GM19468 (cell line): ENCODE results near the gene HEPN1.
"Not testable (repeated sequence)": the region's sequence is repeated elsewhere in the genome, so short reads cannot be mapped to it uniquely, and the experiment has no call there.

Experiments used
- ATAC-seq: cut with Tn5 transposase; IDR thresholded peaks from one replicate; pipeline ENCODE4 v1.9.1; 2021; ENCODE audit warnings: mild to moderate bottlenecking, moderate library complexity, moderate number of reproducible peaks; ENCODE audit not compliant: unreplicated experiment; ENCODE audit errors: extremely low read depth

HEPN1 gene

DNA sequence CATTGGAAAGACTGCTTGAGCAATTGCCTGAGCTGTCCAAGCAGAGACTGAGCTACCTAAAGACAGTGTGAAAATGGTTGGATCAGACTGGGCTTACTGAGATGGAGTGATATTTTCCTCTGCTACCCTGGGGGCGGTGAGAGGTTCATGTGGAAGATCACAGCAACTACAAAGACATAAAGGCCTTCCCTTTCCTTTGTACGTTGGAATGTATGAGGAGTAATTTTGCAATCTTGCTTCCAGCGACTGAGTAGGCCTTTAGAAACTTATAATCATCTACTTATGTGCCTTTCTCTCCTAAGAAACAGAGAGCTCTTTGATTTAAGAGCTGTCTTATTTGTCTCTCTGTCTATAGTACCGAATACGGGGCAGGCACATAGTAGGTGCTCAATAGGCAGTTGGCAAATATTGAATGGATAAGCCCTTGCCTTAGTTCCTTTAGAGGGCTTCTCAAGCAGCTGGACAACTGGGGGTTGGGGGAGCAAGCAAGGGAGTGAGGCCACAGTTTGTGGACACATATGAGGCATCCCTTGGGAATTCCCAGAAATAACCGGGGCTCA lies 19.2 kb downstream of the HEPN1 start:
- no peak for ATAC-seq

DNA sequence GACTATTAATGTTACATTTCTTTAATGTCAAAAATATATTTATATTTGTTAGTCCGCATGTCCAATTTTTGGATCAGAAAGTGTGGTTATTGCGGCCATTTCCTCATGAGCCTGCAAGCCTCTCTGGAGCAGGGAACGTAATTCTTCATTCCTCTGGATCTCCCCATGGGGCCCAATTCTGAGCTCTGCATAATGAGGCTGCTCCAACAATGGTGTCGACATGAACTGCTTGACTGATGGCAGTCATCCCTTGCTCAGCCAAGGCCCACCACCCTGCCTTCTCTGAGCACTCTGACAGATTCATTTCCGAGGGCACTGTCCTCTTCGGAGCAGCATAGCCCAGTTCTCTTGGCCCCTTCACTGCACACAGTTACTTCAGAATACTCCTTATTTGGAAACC lies 19.9 kb downstream of the HEPN1 start:
- ATAC-seq = no peak

DNA sequence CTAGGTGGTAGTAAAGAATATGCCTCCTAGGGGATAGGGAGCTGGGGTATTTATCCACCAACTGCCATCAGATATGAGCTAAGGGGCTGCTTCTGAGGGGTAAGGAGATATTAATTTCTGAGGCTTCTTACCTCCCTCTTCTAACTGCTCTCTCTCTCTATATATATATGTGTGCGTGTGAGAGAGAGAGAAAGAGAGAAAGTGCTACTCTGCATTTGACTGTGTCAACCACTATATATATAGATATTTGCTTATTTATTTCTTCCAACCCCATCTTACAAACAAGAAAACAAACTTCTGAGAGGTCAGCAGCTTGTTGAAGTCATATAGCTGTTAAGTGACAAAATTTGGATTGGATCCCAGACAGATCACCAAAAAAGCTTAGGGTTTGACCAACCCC lies 22.7 kb downstream of the HEPN1 start:
- no peak for ATAC-seq

DNA sequence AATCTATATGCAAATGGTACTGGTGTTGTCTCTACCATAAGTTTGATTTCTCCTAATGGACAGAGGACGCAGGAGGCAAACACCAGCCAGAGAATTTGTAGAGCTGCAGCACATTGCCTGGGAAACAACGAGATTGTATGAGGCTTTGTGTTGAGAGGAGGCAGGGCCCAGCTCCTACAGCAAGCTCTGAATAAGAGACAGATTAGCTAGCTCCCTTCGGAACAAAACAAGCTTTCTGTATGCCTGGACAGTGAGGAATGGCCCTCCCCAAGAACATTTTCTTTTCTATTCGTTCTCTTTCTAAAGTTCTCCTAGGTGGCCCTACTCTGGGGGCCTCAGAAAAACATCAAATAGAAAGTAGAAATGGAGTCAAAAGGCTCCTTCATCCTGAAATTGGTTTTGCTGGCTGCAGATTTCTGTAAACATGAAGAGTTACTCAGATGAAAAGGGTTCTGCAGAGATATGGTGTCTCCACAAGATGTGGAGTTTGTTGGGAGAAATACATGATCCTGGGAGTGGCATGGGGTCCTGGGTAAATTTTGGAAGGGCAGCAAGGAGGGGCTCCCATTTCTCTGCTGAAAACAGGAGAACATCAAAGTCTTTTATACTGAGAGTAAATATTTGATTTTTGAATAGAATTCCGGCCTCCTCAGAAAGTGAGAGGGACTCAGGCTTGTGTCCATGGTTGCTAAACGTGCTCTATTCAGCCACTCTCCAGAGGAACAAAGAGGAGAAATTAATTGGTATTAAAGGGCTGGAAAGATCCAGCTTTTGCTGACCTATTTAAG lies 23.6 kb downstream of the HEPN1 start:
- no peak for ATAC-seq

DNA sequence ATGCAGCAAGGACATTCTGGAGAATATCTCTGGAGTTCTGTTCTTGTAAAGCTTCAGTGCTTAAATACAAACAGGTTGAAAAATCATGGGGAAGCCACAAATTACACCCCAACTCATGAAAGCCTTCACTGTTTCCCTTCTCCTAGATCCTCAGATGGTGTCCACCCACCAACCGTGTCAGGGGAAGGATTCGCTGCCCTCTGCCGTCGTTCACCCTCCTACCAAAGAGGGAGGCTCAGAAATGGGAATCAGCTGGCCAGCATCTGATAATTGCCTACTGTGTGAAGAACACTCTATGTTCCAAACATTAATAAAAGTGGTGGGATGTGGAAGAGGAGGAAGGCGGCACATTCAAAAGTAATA lies 24.2 kb downstream of the HEPN1 start:
- no peak for ATAC-seq

DNA sequence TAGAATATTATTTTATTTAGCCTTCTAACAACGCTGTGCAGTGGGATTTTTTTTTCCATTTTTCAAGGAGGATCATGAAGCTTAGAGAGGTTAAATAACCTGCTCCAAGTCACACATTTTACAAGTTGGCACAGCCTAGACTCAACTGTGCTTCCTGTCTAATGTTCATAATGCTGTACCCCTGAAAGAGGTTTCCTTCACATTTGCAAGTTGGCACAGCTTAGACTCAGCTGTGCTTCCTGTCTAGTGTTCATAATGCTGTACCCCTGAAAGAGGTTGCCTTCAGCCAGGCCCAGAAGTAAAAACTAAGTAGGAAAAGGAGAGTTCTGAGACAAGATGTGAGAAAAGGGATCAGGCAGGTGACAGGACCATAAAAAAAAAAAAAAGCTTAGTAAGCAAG lies 24.7 kb downstream of the HEPN1 start:
- ATAC-seq = no peak

DNA sequence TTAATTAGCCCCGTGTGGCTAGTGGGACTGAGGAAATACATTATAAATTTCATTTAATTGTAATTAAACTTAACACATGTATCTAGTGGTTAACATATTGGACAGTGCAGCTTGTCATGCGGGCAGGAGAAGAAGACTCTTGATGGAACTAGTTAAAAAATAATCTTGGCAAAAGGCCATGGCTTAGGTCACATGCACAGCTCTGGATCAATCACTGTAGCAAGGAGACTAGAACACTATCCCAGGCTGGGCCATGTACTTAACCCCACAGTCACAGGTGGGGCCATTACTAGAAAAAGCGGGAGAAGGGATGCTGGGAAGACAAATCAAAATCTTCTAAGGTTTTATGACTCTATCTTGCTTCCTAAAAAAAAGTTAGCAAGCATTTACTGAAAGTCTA lies 25.5 kb downstream of the HEPN1 start:
- ATAC-seq = no peak

DNA sequence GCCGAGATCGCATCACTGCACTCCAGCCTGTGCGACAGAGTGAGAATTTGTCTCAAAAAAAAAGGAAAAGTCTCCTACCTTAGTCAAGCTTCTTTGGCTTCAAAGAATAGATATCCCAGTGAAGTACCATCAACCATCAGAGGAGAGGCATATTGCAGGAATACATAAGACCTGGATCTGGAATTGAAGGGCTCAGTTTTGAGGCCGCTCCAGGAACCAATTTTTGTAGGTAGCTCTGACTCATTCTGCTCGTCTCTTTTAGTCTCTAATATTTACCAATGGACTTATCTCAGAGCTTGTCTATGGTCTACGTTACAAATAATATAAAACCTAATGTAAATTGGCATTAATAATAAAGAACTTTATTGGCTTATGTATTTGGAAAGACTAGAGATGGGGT lies 26.8 kb downstream of the HEPN1 start:
- ATAC-seq = no peak

DNA sequence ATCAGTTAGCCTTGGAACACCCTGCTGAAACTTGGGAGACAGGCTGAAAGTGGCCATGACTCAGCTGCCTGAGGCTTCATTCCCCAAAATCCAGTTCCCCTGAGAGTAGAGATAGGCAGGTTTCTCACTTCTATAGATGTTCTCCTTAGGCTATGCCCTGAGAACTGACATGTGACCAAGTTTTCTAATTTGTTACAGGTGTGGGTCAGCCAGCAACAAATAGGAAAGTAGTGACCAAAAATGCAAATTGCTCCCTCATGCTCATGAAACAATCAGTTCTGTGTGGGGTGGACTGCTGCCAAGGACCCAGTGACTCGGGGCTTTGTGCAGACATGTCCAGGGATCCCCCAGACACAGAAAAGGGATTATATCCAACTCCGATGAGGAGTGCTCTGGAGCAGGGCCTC lies 27.7 kb downstream of the HEPN1 start:
- no peak for ATAC-seq

DNA sequence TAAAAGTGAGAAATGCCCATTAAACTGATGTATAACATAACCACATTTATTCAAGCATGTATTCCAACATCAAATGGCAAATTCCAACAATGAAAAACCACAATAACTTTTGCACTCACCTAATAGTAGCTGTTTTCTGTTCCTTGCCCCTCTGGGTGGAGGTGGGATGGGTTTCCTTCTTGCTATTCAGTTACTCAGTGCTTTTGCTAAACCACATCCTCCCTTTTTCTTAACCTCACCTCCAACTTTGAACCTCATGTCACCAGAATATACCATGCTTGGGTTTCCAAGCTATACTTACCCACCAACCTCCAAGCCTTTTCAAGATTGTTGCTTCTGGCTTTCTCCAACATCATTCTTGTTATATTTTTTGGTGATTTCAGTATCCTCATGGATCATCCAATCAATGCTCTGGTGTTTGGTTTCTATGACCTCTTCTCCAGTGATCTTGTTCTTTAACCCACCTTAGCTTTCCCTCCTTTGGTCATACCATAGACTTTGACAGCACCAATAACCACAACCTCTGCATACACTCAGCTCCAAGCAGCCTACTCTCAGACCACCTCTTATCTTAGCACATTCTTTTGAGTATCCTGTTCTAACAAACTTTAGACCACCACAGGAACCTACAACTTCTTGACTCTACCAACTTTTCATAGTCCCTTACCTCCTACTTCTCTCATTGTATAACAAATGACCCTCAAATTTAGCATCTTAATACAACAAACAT lies 31.7 kb downstream of the HEPN1 start:
- no peak for ATAC-seq

DNA sequence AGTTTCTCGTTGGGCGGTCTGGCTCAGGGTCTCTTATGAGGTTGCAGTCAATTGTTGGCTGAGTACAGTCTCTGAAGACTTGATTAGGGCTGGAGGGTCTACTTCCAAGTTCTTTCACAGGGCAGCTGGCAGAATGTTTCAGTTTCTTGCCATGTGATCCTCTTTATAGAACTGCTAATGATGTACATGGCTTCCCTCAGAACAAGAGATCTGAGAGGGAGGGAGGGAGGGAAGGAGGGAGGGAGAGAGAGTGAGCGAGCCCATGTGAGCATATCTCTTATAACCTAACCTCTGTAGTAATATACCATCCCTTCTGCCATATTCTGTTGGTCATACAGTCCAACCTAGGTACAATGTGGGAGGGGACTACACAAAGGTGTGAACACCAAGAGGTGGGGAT lies 32.3 kb downstream of the HEPN1 start:
- ATAC-seq = no peak

DNA sequence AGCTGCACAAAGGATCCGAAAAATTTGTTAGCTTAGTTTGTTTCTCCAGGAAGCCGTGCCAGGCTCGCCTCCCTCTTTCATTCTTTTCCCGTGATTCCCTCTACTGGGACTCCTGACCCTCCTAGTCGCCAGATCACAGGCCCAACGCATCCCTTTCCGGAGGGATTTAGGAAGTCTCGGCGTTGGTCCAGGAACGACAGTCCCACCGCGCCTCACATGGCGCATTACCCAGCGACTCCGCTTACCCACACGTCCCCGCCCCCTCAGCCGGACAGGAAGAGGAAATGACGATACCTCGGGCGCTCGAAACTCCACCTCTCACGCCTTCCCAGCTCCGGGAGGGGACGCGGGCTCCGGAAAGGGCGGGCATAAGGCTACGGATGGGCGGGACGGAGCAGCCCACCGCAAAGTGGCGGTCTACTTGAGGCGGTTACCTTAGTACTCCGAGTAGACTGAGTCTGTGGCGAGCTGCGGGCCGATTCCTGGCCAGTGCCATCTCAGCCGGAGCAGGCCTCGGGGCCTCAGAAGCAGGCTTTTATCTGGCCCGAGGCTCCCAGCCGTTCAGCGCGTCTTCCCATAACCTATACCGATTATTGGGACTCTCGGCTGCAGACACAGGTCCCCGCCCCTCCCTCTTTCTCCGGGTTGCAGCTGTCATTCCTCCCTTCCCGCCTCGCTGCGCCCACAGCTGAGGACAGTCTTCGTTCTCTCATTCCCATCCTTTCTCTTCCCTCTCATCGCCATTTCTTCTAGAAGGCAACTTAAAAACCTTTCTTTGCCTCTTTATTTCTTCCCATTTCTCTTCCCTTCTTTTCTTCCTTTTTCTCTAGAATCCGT lies 34.9 kb downstream of the HEPN1 start, which contains the start of gene CCDC15:
Gene CCDC15 (plus strand): TSS at position 450 of the 837 bp plus-strand sequence. CDS start 531 bp downstream, outside the sequence.
- peak; percentile 95 for ATAC-seq

DNA sequence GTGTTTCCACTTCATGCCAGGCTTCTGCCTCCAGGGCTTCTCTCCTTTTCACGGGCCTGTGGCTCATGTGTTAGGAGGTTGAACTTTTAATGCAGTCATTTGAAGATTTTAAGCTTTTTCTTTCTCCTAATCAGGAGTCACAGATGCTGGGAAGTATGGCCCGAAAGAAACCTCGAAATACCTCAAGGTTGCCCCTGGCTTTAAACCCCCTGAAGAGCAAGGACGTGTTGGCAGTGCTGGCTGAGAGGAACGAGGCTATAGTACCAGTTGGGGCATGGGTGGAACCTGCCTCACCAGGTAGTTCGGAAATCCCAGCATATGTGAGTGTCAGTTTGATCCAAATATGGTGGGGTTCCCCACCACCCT lies 35.5 kb downstream of the HEPN1 start:
- no peak for ATAC-seq

DNA sequence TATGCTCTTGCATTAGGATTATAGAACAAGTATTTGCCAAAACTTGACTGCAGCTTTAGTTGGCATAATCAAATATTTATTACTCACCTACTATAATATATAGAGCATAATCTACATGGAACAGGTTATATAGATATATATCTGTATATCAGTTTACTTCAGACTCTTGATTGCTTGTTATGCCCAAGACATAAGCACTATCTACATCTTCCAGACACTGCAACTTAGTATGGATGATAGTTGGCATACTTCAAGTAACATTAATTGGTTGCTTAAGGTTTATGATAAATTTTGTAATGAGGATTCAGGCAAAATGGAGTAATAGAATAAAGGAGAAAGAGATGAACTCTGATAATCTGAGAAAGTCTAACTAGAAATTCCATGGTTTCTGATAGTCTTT lies 36.0 kb downstream of the HEPN1 start:
- ATAC-seq = no peak

DNA sequence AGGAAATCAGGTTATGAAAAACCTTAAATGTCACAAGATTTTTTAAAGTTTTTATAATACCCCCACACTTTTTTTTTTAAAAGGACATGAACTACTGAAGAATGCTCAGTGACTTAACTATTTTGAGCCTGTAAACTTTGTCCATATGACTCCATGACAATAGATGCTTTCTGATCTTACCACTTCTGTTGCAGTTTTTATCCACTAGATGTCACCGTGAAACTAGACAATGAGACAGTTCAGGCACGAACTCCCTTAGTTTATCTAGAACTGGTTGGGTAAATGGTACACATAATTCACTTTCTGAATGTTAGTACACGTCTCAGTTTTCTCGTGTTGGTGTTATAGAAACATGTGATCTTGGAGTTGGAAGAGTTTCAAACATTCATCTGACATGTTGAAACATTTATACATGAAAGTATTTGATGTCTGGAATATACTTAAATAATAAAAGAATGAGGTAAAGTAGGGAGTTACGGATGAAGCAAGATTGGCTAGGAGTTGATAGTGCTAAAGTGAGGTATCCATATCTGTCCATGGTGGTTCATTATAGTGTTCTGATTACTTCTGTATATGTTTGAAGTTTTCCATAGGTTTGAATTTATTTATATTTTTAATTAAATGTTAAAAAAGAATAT lies 43.0 kb downstream of the HEPN1 start:
- ATAC-seq = peak; percentile 76

DNA sequence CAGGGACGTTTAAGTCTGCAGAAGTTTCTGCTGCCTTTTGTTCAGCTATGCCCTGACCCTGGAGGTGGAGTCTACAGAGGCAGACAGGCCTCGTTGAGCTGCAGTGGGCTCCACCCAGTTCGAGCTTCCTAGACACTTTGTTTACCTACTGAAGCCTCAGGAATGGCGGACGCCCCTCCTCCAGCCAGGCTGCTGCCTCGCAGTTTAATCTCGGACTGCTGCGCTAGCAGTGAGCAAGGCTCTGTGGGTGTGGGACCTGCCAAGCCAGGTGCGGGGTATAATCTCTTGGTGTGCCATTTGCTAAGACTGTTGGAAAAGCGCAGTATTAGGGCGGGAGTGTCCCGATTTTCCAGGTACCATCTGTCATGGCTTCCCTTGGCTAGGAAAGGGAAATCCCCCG lies 49.1 kb downstream of the HEPN1 start:
- ATAC-seq = not testable (repeated sequence)
